ENCODE data around the gene IL6. TPM values are rescaled to one million over a fixed set of nuclear protein-coding genes. Genes with fewer than 3 reads are reported as not detected.

Gene IL6
- total RNA-seq, 1 experiment from 2014 or later = 0.52 TPM

GRCh38 chr7:22729180-22729825, 2.3 kb downstream of the IL6 start:
- Mint-ChIP-seq H3K4me1 (peaks cover 35% of the 10 kb centered on the region), H3K4me3 (no peak overlapping the region), H3K9me3 (no peaks in the 10 kb centered on the region), H3K36me3 (no peaks in the 10 kb centered on the region), H3K27ac (no peak overlapping the region), H3K27me3 (ENCODE audit: low read depth) (peaks cover 4% of the 10 kb centered on the region)
- CTCF ChIA-PET = interaction anchor here (1.6 to 6.7 kb wide), 2 partner anchors 62 to 168 kb away, joined by 4 to 197 read pairs; no protein-coding TSS in a partner anchor
- ATAC-seq = no peak
- no peak for DNase-seq (ENCODE audit: low spot score)
- POLR2A ChIA-PET = no interaction called here
- TF ChIP-seq, protein P1, sequence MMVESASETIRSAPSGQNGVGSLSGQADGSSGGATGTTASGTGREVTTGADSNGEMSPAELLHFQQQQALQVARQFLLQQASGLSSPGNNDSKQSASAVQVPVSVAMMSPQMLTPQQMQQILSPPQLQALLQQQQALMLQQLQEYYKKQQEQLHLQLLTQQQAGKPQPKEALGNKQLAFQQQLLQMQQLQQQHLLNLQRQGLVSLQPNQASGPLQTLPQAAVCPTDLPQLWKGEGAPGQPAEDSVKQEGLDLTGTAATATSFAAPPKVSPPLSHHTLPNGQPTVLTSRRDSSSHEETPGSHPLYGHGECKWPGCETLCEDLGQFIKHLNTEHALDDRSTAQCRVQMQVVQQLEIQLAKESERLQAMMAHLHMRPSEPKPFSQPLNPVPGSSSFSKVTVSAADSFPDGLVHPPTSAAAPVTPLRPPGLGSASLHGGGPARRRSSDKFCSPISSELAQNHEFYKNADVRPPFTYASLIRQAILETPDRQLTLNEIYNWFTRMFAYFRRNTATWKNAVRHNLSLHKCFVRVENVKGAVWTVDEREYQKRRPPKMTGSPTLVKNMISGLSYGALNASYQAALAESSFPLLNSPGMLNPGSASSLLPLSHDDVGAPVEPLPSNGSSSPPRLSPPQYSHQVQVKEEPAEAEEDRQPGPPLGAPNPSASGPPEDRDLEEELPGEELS (CRISPR knock-in tag; IDR thresholded peaks at IDR 0.05) = no peak
- no peak for TF ChIP-seq FOXJ3 (CRISPR knock-in tag; IDR thresholded peaks at IDR 0.05; ENCODE audit: borderline replicate concordance)

DNA sequence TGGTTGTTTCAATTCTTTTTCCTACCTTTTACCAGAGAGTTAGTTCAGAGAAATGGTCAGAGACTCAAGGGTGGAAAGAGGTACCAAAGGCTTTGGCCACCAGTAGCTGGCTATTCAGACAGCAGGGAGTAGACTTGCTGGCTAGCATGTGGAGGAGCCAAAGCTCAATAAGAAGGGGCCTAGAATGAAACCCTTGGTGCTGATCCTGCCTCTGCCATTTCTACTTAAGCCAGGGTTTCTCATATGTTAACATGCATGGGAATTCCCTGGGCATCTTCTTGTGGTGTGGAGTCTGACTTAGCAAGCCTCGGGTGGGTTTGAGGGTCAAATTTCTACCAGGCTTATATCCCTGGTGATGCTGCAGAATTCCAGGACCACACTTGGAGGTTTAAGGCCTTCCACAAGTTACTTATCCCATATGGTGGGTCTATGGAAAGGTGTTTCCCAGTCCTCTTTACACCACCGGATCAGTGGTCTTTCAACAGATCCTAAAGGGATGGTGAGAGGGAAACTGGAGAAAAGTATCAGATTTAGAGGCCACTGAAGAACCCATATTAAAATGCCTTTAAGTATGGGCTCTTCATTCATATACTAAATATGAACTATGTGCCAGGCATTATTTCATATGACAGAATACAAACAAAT, 3.2 kb downstream of the IL6 start:
- DNase-seq (ENCODE audit: low spot score) (no peak), ATAC-seq (no peak)
- H3K36me3 Mint-ChIP-seq = no peaks in the 10 kb centered on the region
- CTCF ChIA-PET = no interaction called here
- no peak overlapping the region for H3K27ac Mint-ChIP-seq
- no peak overlapping the region for H3K4me3 Mint-ChIP-seq
- H3K4me1 Mint-ChIP-seq = peaks cover 29% of the 10 kb centered on the region
- peaks cover 4% of the 10 kb centered on the region for H3K27me3 Mint-ChIP-seq (ENCODE audit: low read depth)
- no peaks in the 10 kb centered on the region for H3K9me3 Mint-ChIP-seq
- TF ChIP-seq KAT7 (CRISPR knock-in tag; IDR thresholded peaks at IDR 0.05; ENCODE audit: borderline replicate concordance) = no peak
- no peak for TF ChIP-seq ZNF396 (CRISPR knock-in tag; IDR thresholded peaks at IDR 0.05; ENCODE audit: borderline replicate concordance)
- no peak for TF ChIP-seq E2F1 (CRISPR knock-in tag; IDR thresholded peaks at IDR 0.05)
- TF ChIP-seq, protein P2, sequence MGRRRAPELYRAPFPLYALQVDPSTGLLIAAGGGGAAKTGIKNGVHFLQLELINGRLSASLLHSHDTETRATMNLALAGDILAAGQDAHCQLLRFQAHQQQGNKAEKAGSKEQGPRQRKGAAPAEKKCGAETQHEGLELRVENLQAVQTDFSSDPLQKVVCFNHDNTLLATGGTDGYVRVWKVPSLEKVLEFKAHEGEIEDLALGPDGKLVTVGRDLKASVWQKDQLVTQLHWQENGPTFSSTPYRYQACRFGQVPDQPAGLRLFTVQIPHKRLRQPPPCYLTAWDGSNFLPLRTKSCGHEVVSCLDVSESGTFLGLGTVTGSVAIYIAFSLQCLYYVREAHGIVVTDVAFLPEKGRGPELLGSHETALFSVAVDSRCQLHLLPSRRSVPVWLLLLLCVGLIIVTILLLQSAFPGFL (CRISPR knock-in tag; IDR thresholded peaks at IDR 0.05; ENCODE audit: borderline replicate concordance) = no peak
- TF ChIP-seq AR (CRISPR knock-in tag; IDR thresholded peaks at IDR 0.05) = no peak
- TF ChIP-seq OVOL2 (CRISPR knock-in tag; IDR thresholded peaks at IDR 0.05; ENCODE audit: borderline replicate concordance) = no peak
- TF ChIP-seq, protein P3, sequence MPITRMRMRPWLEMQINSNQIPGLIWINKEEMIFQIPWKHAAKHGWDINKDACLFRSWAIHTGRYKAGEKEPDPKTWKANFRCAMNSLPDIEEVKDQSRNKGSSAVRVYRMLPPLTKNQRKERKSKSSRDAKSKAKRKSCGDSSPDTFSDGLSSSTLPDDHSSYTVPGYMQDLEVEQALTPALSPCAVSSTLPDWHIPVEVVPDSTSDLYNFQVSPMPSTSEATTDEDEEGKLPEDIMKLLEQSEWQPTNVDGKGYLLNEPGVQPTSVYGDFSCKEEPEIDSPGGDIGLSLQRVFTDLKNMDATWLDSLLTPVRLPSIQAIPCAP (CRISPR knock-in tag; IDR thresholded peaks at IDR 0.05) = no peak
- no peak for TF ChIP-seq ELF4 (CRISPR knock-in tag; IDR thresholded peaks at IDR 0.05; ENCODE audit: low read depth)
- TF ChIP-seq, protein P4, sequence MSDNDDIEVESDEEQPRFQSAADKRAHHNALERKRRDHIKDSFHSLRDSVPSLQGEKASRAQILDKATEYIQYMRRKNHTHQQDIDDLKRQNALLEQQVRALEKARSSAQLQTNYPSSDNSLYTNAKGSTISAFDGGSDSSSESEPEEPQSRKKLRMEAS (CRISPR knock-in tag; IDR thresholded peaks at IDR 0.05) = no peak
- POLR2A ChIA-PET = no interaction called here

Measured in WTC11 (cell line).